BJ (cell line): ENCODE measurements around the gene PPP1R11. TPM values are rescaled to one million over a fixed set of nuclear protein-coding genes. Genes with fewer than 3 reads are reported as not detected.
"Not testable (repeated sequence)": the region's sequence is repeated elsewhere in the genome, so short reads cannot be mapped to it uniquely, and the experiment has no call there.

Experiments used
- CTCF ChIA-PET: fragments of 350-600 bp; formaldehyde crosslinking; extraction: SDS; loops from one replicate; lab custom pipeline; 2021; ENCODE audit warnings: antibody characterized with exemption, inconsistent platforms; lab: Yijun Ruan, JAX
- POLR2A ChIA-PET: fragments of 300-600 bp; sonication (Branson Sonifier 250); formaldehyde crosslinking; extraction: SDS; loops from one replicate; lab custom pipeline; 2021; ENCODE audit warnings: antibody characterized with exemption; lab: Charles Lee
- DNase-seq: peaks from one replicate; pipeline ENCODE4 v3.0.0-alpha.2; 2011; ENCODE audit warnings: low read depth
- H3K27me3 ChIP-seq: 2 replicates; pipeline ENCODE4 v1.6.0; 2011; ENCODE audit warnings: low read length; ENCODE audit not compliant: control insufficient read depth, insufficient read depth
- H3K36me3 ChIP-seq: 2 replicates; pipeline ENCODE4 v1.5.1; 2011; ENCODE audit warnings: low read length; ENCODE audit not compliant: control insufficient read depth, insufficient read depth
- H3K4me3 ChIP-seq: 2 replicates; pipeline ENCODE4 v1.5.1; 2011; ENCODE audit warnings: low read depth, mild to moderate bottlenecking, control low read depth, low read length
- polyA plus RNA-seq: library from polyadenylated mRNA; depleted of rRNA; stranded (reverse); fragments of >200 nt; gene quantifications from 2 replicates; pipeline ENCODE4 v1.2.3, GENCODE V29; 2011
- TF ChIP-seq, protein P1 (sequence below): IDR thresholded peaks from 2 replicates; pipeline ENCODE4 v1.5.1; 2011; ENCODE audit warnings: low read depth, mild to moderate bottlenecking, control low read depth, inconsistent platforms, low read length, moderate library complexity; ENCODE audit not compliant: insufficient read depth

Gene PPP1R11
- polyA plus RNA-seq, 1 experiment, result 56.4 TPM

DNA sequence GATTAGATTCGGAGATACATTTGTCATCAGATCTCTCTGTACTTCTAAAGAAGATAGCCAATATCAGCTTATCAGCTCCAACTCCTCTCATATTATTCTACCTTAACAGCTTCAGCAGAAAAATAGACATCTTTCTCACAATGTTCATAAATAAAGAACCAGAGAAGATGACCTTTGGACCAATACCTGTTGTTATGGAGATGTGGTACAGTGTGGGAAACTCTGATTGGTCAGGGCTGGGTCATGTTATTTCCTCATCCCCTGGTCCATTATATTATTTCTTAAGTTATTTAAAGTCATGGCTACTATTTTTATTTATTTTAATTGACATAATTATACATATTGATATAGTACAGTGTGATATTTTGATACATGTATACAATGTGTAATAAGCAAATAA lies 41.8 kb upstream of the PPP1R11 start:
- H3K27me3 ChIP-seq, result no peaks in the 10 kb centered on the region
- DNase-seq, result no peak
- no peaks in the 10 kb centered on the region for H3K36me3 ChIP-seq
- no peak overlapping the region for H3K4me3 ChIP-seq
- POLR2A ChIA-PET, result no interaction called here
- CTCF ChIA-PET, result interaction anchor here (1.2 to 2.1 kb wide), 4 partner anchors 8 to 177 kb away, joined by 3 to 7 read pairs (median 3); no protein-coding TSS in a partner anchor
- TF ChIP-seq, protein P1, sequence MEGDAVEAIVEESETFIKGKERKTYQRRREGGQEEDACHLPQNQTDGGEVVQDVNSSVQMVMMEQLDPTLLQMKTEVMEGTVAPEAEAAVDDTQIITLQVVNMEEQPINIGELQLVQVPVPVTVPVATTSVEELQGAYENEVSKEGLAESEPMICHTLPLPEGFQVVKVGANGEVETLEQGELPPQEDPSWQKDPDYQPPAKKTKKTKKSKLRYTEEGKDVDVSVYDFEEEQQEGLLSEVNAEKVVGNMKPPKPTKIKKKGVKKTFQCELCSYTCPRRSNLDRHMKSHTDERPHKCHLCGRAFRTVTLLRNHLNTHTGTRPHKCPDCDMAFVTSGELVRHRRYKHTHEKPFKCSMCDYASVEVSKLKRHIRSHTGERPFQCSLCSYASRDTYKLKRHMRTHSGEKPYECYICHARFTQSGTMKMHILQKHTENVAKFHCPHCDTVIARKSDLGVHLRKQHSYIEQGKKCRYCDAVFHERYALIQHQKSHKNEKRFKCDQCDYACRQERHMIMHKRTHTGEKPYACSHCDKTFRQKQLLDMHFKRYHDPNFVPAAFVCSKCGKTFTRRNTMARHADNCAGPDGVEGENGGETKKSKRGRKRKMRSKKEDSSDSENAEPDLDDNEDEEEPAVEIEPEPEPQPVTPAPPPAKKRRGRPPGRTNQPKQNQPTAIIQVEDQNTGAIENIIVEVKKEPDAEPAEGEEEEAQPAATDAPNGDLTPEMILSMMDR, result no peak

DNA sequence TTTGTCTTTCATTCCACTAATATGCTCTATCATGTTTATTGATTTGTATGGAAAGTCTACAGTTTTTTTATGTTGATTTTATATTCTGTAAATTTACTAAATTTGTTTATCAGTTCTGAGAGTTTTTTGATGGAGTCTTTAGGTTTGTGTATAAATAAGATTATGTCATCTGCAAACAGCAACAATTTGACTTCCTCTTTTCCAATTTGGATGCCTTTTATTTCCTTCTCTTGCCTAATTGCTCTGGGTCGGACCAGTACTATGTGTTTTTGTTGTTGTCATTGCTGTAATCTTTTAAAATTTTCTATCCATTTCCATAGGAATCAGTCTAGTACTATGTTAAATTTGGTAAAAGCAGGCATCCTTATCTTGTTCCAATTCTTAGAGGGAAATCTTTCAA lies 37.4 kb upstream of the PPP1R11 start:
- TF ChIP-seq, protein P1, result no peak
- Histone ChIP-seq H3K36me3 (no peaks in the 10 kb centered on the region), H3K4me3 (no peak overlapping the region), H3K27me3 (no peaks in the 10 kb centered on the region)
- POLR2A ChIA-PET, result no interaction called here
- no peak for DNase-seq
- CTCF ChIA-PET, result interaction anchor here (1.5 kb wide), 1 partner anchor 182 kb away, joined by 3 read pairs; no protein-coding TSS in a partner anchor

DNA sequence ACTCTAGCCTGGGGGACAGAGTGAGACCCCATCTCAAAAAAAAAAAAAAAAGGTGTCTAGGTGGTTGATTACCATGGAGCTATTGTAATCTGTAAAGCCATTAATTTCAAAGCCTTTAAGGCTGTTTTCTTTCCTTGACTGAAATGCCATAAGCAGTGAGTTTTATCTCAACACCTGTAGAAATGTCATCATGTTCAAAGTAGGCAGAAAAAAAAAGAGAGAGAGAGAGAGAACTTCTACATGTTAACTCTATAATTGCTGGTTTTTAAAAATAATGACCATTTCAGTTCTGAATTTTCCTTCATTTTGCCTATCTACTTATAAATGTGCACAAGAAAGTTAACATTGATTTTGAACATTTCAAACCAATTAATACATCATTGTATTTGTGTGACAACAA lies 35.6 kb upstream of the PPP1R11 start:
- Histone ChIP-seq H3K27me3 (no peaks in the 10 kb centered on the region), H3K4me3 (no peak overlapping the region), H3K36me3 (no peaks in the 10 kb centered on the region)
- TF ChIP-seq, protein P1, result no peak
- DNase-seq, result no peak
- ChIA-PET POLR2A (no interaction called here), CTCF (interaction anchor here (1.6 kb wide), 1 partner anchor 183 kb away, joined by 6 read pairs; no protein-coding TSS in a partner anchor)

DNA sequence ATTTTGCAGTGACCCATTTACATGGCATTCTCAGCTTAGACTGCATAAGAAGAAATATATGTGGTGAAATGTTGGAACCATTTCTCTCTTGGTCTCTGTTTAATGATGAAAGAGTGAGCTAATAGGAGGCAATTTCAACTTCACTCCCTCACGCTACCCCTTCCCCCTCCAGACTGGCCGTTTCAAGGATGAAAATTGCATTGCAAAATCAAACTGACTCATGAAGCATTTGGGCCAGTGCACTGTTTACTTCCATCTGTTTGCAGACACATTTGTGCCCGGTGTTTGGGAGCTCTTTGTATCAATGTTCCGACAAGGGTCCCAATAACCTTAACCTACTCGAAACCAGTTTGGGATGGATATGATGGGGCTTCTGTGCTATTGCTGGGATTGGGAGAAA lies 33.6 kb upstream of the PPP1R11 start:
- DNase-seq, POLR2A ChIA-PET, H3K4me3 ChIP-seq, H3K27me3 ChIP-seq, H3K36me3 ChIP-seq: not testable (repeated sequence)
- CTCF ChIA-PET, result interaction anchor here (1.8 kb wide), 1 partner anchor 186 kb away, joined by 4 read pairs; no protein-coding TSS in a partner anchor

DNA sequence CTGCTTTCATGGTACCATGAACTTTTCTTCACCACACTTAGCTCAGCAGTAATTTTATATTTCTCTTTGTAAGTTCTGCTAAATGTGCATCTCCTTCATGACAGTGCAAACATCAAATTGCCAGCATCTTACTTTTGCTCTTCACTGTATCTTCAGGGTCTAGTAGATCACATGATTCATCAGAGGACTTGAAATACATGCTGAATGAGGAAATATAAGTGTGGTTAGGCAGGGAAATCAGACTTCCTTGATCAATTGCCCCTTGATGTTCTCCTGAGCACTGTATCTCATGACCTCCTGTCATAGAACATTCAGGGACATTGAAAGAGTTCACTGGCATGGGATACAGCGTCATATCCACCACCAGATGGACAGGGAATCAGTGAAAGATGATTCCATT lies 31.2 kb upstream of the PPP1R11 start:
- TF ChIP-seq, protein P1, result no peak
- Histone ChIP-seq H3K4me3 (no peak overlapping the region), H3K36me3 (no peaks in the 10 kb centered on the region), H3K27me3 (no peaks in the 10 kb centered on the region)
- CTCF ChIA-PET, result interaction anchor here (1.0 kb wide), 1 partner anchor 67 kb away, joined by 3 read pairs; no protein-coding TSS in a partner anchor
- POLR2A ChIA-PET, result no interaction called here
- no peak for DNase-seq
